Mesenchymal stem cell (in vitro differentiated cells and primary cell): ENCODE measurements around the gene TOM1L2.

ENCODE experiments used
- DNase-seq: peaks from one replicate; pipeline ENCODE4 v3.0.0-alpha.2; 2013
- H2AFZ ChIP-seq: one replicate; pipeline ENCODE4 v1.6.1; 2013; ENCODE audit warnings: low read depth, mild to moderate bottlenecking, control low read depth, inconsistent platforms, low read length, moderate library complexity
- H2AK5ac ChIP-seq: 2 replicates; pipeline ENCODE4 v1.6.1; 2013; ENCODE audit warnings: low read length, moderate library complexity, mild to moderate bottlenecking, inconsistent platforms; ENCODE audit not compliant: severe bottlenecking
- H2BK120ac ChIP-seq: one replicate; pipeline ENCODE4 v1.6.1; 2013; ENCODE audit warnings: low read depth, mild to moderate bottlenecking, inconsistent platforms, low read length, moderate library complexity
- H2BK12ac ChIP-seq, 2 experiments: one replicate each; pipeline ENCODE4 v1.6.1; 2013; ENCODE audit warnings: inconsistent platforms in 2 of 2, low read length in 2 of 2, mild to moderate bottlenecking in 2 of 2, moderate library complexity in 2 of 2, control low read depth in 1 of 2
- H2BK15ac ChIP-seq: one replicate; pipeline ENCODE4 v1.6.1; 2013; ENCODE audit warnings: mild to moderate bottlenecking, low read depth, inconsistent platforms; ENCODE audit not compliant: poor library complexity, severe bottlenecking
- H2BK5ac ChIP-seq: 2 replicates; pipeline ENCODE4 v1.6.1; 2013; ENCODE audit warnings: low read depth, mild to moderate bottlenecking, low read length, control low read depth, inconsistent platforms; ENCODE audit not compliant: poor library complexity, severe bottlenecking
- H3K14ac ChIP-seq, 2 experiments: one replicate each; pipeline ENCODE4 v1.6.1; 2013; ENCODE audit warnings: inconsistent platforms in 2 of 2, low read length in 2 of 2, control low read depth in 1 of 2, mild to moderate bottlenecking in 1 of 2, moderate library complexity in 1 of 2
- H3K18ac ChIP-seq, 2 experiments: one replicate each; pipeline ENCODE4 v1.6.1; 2013; ENCODE audit warnings: inconsistent platforms in 2 of 2, low read length in 2 of 2, control low read depth in 1 of 2, low read depth in 1 of 2, mild to moderate bottlenecking in 1 of 2
- H3K23ac ChIP-seq, 2 experiments: one replicate each; pipeline ENCODE4 v1.6.1; 2013; ENCODE audit warnings: inconsistent platforms in 2 of 2, low read length in 2 of 2, mild to moderate bottlenecking in 2 of 2, moderate library complexity in 2 of 2, control low read depth in 1 of 2
- H3K27ac ChIP-seq: 2 replicates; pipeline ENCODE4 v1.5.1; 2013; ENCODE audit warnings: mild to moderate bottlenecking, moderate library complexity, low read length, control low read depth, inconsistent platforms; ENCODE audit not compliant: poor library complexity, severe bottlenecking
- H3K27me3 ChIP-seq, 2 experiments: 2 replicates each; pipeline versions ENCODE4 v1.6.1 to v1.7.0; 2013; ENCODE audit warnings: low read length in 2 of 2, mild to moderate bottlenecking in 2 of 2, moderate library complexity in 2 of 2, control low read depth in 1 of 2, inconsistent platforms in 1 of 2; ENCODE audit not compliant: control insufficient read depth in 1 of 2, insufficient read depth in 1 of 2
- H3K36me3 ChIP-seq, 2 experiments: 2 replicates each; pipeline versions ENCODE4 v1.6.1 to v1.7.0; 2013; ENCODE audit warnings: low read length in 2 of 2, control low read depth in 1 of 2, inconsistent platforms in 1 of 2, low read depth in 1 of 2, mild to moderate bottlenecking in 1 of 2; ENCODE audit not compliant: insufficient read depth in 2 of 2, control insufficient read depth in 1 of 2
- H3K4ac ChIP-seq, 2 experiments: one replicate each; pipeline ENCODE4 v1.6.1; 2013; ENCODE audit warnings: inconsistent platforms in 2 of 2, low read length in 2 of 2, mild to moderate bottlenecking in 2 of 2, moderate library complexity in 2 of 2, control low read depth in 1 of 2, low read depth in 1 of 2
- H3K4me1 ChIP-seq: 2 replicates; pipeline ENCODE4 v1.6.1; 2013; ENCODE audit warnings: low read depth, low read length, control low read depth; ENCODE audit not compliant: control insufficient read depth, insufficient read depth
- H3K4me2 ChIP-seq: 2 replicates; pipeline ENCODE4 v1.6.1; 2013; ENCODE audit warnings: low read length, mild to moderate bottlenecking, inconsistent platforms; ENCODE audit not compliant: poor library complexity, severe bottlenecking
- H3K4me3 ChIP-seq, 2 experiments: 2 replicates each; pipeline versions ENCODE4 v1.5.1 to v1.7.0; 2013; ENCODE audit warnings: low read length in 2 of 2, mild to moderate bottlenecking in 2 of 2, control low read depth in 1 of 2, low read depth in 1 of 2; ENCODE audit not compliant: insufficient read depth in 1 of 2
- H3K79me1 ChIP-seq: replicated peaks from 2 replicates; pipeline ENCODE4 v1.6.1; 2013; ENCODE audit warnings: mild to moderate bottlenecking, control low read depth, low read length, inconsistent platforms; ENCODE audit not compliant: poor library complexity, severe bottlenecking
- H3K9ac ChIP-seq: 2 replicates; pipeline ENCODE4 v1.7.0; 2013; ENCODE audit warnings: mild to moderate bottlenecking, low read length, moderate library complexity
- H3K9me3 ChIP-seq: 2 replicates; pipeline ENCODE4 v1.7.0; 2013; ENCODE audit warnings: mild to moderate bottlenecking, low read length; ENCODE audit not compliant: control insufficient read depth
- H4K8ac ChIP-seq: one replicate; pipeline ENCODE4 v1.6.1; 2013; ENCODE audit warnings: inconsistent platforms, mild to moderate bottlenecking, low read length, moderate library complexity
- H4K91ac ChIP-seq: one replicate; pipeline ENCODE4 v1.6.1; 2013; ENCODE audit warnings: mild to moderate bottlenecking, low read length, inconsistent platforms
- WGBS: methylation state at CpG from one replicate; pipeline ENCODE4 v1.1.7; 2013; ENCODE audit warnings: mixed read lengths; 5-methylcytosine and 5-hydroxymethylcytosine counted together

TOM1L2 gene

GRCh38 chr17:18006495-18007239 is 34.5 kb upstream of the TOM1L2 start:
- no peak overlapping the region for H2BK120ac ChIP-seq
- no peak overlapping the region for H4K8ac ChIP-seq
- H3K4ac ChIP-seq, result no peak overlapping the region
- H4K91ac ChIP-seq, result no peak overlapping the region
- H3K4me1 ChIP-seq, result peaks cover 27% of the 10 kb centered on the region
- no peak for DNase-seq
- no peak overlapping the region for H3K4me2 ChIP-seq
- no peak overlapping the region for H2BK15ac ChIP-seq
- no peak overlapping the region for H3K4me3 ChIP-seq
- H2BK12ac ChIP-seq, result no peak overlapping the region
- H3K14ac ChIP-seq, result no peak overlapping the region
- H3K27me3 ChIP-seq, result no peaks in the 10 kb centered on the region
- no peak overlapping the region for H2AFZ ChIP-seq
- H3K79me1 ChIP-seq, result no peaks in the 10 kb centered on the region
- H3K9me3 ChIP-seq, result peaks cover 6% of the 10 kb centered on the region
- peaks cover 7 to 28% of the 10 kb centered on the region in 2 experiments for H3K36me3 ChIP-seq
- 86% methylated on average over 21 of the region's 31 CpGs for WGBS
- no peak overlapping the region for H2BK5ac ChIP-seq
- H3K9ac ChIP-seq, result no peak overlapping the region
- no peak overlapping the region for H3K23ac ChIP-seq
- H2AK5ac ChIP-seq, result peak overlapping the region; percentile 5
- H3K27ac ChIP-seq, result no peak overlapping the region
- H3K18ac ChIP-seq, result no peak overlapping the region

- Histone ChIP-seq H2AK5ac (no peak overlapping the region), H2BK15ac (no peak overlapping the region), H4K91ac (no peak overlapping the region), H3K14ac (no peak overlapping the region), H3K9me3 (peaks cover 4% of the 10 kb centered on the region), H2BK120ac (no peak overlapping the region), H3K36me3 (peaks cover 5 to 21% of the 10 kb centered on the region in 2 experiments), H3K27ac (no peak overlapping the region), H3K4me1 (peaks cover 27% of the 10 kb centered on the region), H3K27me3 (no peaks in the 10 kb centered on the region), H3K79me1 (no peaks in the 10 kb centered on the region), H2BK12ac (no peak overlapping the region), H2BK5ac (no peak overlapping the region), H2AFZ (no peak overlapping the region), H3K4ac (no peak overlapping the region), H4K8ac (no peak overlapping the region), H3K4me3 (no peak overlapping the region), H3K4me2 (no peak overlapping the region), H3K23ac (no peak overlapping the region), H3K18ac (no peak overlapping the region), H3K9ac (no peak overlapping the region)
- no peak for DNase-seq
- WGBS, result 96% methylated on average over 3 of the region's 3 CpGs
Observed at GRCh38 chr17:18005496-18005895, 33.3 kb upstream of the TOM1L2 start.

- Histone ChIP-seq H2BK5ac (no peak overlapping the region), H3K27ac (no peak overlapping the region), H3K27me3 (no peaks in the 10 kb centered on the region), H3K23ac (no peak overlapping the region), H3K4me1 (peaks cover 24% of the 10 kb centered on the region), H3K9ac (no peak overlapping the region), H3K9me3 (no peaks in the 10 kb centered on the region), H2BK15ac (no peak overlapping the region), H3K36me3 (peaks cover 5 to 18% of the 10 kb centered on the region in 2 experiments), H2BK12ac (no peak overlapping the region), H2BK120ac (no peak overlapping the region), H3K4ac (no peak overlapping the region), H2AFZ (no peak overlapping the region), H3K79me1 (no peaks in the 10 kb centered on the region), H3K18ac (no peak overlapping the region), H3K14ac (no peak overlapping the region), H2AK5ac (peak overlapping the region; percentile 46), H3K4me3 (no peak overlapping the region), H3K4me2 (no peak overlapping the region), H4K91ac (no peak overlapping the region), H4K8ac (no peak overlapping the region)
- WGBS, result 82% methylated on average over 8 of the region's 9 CpGs
- DNase-seq, result no peak
Observed at GRCh38 chr17:18004884-18005305, 32.7 kb upstream of the TOM1L2 start.

GRCh38 chr17:18004345-18004744 is 32.1 kb upstream of the TOM1L2 start:
- H3K23ac ChIP-seq, result no peak overlapping the region
- no peak overlapping the region for H3K27ac ChIP-seq
- H3K27me3 ChIP-seq, result no peaks in the 10 kb centered on the region
- no peak overlapping the region for H4K8ac ChIP-seq
- H2BK5ac ChIP-seq, result no peak overlapping the region
- H3K18ac ChIP-seq, result no peak overlapping the region
- H3K4me2 ChIP-seq, result no peak overlapping the region
- no peaks in the 10 kb centered on the region for H3K79me1 ChIP-seq
- no peak overlapping the region for H3K9ac ChIP-seq
- H3K9me3 ChIP-seq, result no peaks in the 10 kb centered on the region
- H3K36me3 ChIP-seq, result peaks cover 5 to 16% of the 10 kb centered on the region in 2 experiments
- no peak overlapping the region for H4K91ac ChIP-seq
- 99% methylated on average over 6 of the region's 9 CpGs for WGBS
- H3K4ac ChIP-seq, result no peak overlapping the region
- no peak overlapping the region for H2BK12ac ChIP-seq
- H3K14ac ChIP-seq, result no peak overlapping the region
- no peak overlapping the region for H3K4me3 ChIP-seq
- H2BK15ac ChIP-seq, result no peak overlapping the region
- H2AFZ ChIP-seq, result no peak overlapping the region
- DNase-seq, result no peak
- peaks cover 26% of the 10 kb centered on the region for H3K4me1 ChIP-seq
- H2BK120ac ChIP-seq, result no peak overlapping the region
- no peak overlapping the region for H2AK5ac ChIP-seq
